GM12875 (cell line): ENCODE data around the gene TSPEAR.

Source experiments
- H3K4me3 ChIP-seq: one replicate; pipeline ENCODE4 v1.5.1; 2011; ENCODE audit warnings: low read depth, low read length, control low read depth
- TF ChIP-seq, protein P1 (sequence below): IDR thresholded peaks from 2 replicates; pipeline ENCODE4 v1.5.1; 2011; ENCODE audit warnings: low read depth, mild to moderate bottlenecking, control low read depth, inconsistent platforms, low read length, moderate library complexity, borderline replicate concordance; ENCODE audit not compliant: insufficient read depth

The TSPEAR gene

DNA sequence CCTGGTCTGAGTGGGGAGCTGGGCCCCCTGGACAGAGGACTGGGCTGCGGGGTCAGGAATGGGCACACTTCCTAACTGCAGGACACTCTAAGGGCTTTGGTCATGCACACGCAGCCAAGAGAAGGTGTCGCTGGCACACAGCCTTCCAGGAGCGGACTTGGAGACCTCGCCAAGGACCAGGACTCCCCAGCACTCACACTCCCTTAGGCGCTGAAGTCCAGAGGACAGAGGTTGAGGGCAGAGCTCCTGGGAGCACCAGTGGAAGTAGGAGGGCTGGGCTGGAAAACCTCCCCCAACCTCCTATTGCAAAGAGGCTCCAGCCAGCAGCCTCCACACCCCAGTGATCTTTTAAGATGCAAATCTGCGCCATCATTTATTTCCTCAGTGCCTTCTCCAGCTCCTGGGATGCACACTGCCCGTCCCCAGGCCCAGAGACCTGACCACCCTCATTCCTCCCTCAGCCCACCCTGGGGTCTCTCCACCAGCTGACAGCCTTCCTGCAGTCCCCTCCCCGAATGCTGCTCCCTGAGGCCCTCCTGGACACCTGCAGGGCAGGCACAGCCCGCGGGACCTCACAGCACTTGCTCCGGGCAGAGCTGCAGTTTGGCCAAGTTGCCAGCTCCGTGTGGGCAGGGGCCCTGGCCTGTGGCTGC lies 3.0 kb downstream of the TSPEAR start:
- TF ChIP-seq, protein P1, sequence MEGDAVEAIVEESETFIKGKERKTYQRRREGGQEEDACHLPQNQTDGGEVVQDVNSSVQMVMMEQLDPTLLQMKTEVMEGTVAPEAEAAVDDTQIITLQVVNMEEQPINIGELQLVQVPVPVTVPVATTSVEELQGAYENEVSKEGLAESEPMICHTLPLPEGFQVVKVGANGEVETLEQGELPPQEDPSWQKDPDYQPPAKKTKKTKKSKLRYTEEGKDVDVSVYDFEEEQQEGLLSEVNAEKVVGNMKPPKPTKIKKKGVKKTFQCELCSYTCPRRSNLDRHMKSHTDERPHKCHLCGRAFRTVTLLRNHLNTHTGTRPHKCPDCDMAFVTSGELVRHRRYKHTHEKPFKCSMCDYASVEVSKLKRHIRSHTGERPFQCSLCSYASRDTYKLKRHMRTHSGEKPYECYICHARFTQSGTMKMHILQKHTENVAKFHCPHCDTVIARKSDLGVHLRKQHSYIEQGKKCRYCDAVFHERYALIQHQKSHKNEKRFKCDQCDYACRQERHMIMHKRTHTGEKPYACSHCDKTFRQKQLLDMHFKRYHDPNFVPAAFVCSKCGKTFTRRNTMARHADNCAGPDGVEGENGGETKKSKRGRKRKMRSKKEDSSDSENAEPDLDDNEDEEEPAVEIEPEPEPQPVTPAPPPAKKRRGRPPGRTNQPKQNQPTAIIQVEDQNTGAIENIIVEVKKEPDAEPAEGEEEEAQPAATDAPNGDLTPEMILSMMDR = no peak
- no peak overlapping the region for H3K4me3 ChIP-seq

- H3K4me3 ChIP-seq = no peak overlapping the region
- TF ChIP-seq, protein P1 = no peak
These were observed 4.4 kb downstream of the TSPEAR start for GRCh38 chr21:44706706-44707581.

DNA sequence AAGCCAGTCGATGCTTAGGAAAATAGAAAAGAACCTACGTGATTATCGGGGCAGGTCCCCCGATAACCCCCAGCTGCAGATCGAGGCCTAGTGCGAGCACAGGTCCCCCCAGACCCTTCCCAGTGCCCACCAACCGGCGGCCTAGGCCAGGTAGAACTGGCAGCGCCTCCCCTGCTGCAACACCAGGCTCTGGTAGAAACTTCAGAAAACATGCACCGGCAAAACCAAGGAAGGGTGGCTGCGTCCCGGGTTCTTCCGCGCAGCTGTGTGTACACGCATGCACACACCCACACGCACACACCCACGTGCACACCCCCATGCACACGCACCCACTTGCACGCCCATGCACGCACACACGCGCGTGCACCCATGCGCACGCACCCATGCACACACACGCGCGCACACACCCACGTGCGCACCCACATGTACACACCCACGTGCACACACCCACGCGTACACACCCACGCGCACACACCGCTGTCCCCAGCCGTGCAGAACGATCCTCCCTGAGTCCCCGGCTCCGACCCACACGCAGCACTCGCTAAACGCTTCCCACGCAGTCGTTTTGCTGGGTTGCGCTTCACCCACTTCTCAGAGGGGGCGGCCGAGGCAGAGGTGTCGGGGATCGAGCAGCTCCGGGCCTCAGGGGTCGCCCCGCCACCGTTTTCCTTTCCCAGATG lies 5.2 kb downstream of the TSPEAR start:
- H3K4me3 ChIP-seq = no peak overlapping the region
- TF ChIP-seq, protein P1 = no peak

DNA sequence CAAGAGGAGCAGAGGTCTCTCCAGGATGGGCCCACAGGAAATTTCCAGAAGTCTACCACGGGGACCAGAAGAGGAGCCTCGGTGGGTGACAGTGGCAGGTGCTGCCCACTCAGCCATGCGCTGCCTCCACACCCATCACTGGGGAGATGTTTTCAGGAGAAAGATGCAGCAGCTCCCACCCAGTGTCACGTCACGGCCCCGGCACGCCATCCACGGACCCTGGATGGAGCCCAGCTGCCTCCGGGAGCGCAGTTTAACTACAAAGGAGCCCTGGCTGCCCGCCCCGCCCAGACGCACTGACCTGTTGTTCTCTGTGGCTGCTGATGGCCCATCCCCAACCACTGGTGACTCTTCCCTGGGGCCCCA lies 6.8 kb downstream of the TSPEAR start:
- no peak overlapping the region for H3K4me3 ChIP-seq
- TF ChIP-seq, protein P1 = no peak

- H3K4me3 ChIP-seq = no peak overlapping the region
- TF ChIP-seq, protein P1 = no peak
These were observed 7.4 kb downstream of the TSPEAR start for GRCh38 chr21:44703731-44704635.

DNA sequence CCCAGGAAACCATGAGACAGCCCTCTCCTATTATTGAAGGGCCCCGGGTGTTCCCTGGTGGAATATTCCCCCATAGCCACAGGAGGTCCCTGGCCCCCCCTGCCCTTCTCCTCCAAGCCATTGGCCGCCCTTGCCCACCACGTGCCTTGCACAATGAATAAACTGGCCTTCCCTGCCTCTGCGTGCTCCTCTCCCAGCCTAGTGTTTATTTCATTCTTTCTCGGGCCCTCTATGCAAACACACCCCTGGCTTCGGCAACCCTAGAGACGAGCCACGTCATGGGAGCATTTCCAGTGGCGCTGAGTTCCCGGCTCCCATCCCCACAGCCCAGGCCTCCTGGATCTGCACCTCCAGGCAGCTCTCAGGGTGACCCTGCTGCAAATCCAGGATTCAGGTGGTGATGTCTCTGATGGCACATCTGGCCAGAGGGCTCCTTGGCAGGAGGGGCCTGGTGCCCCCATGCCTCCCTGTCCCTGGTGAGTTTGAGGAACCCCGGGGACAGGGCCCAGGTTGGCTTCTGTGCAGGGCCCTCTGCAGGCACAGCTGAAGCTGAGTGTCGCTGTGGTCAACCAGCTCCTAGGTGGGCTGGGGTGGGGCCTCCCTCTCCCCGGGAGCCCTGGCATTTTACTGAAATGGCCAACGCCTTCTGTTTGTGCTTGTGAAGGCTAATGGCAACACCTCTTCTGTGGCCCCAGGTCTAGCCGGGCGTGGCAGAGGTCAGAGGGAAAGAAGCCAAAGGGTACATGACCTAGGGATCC lies 8.2 kb downstream of the TSPEAR start:
- no peak overlapping the region for H3K4me3 ChIP-seq
- TF ChIP-seq, protein P1 = no peak
